Activated T-cell treated with anti-CD3 and anti-CD28 coated beads for 48 hours (primary cell): ENCODE data around the gene MIDN.

Source experiments
- DNase-seq: peaks from one replicate; pipeline ENCODE4 v3.0.0-alpha.2; 2020; ENCODE audit warnings: low read depth

Gene MIDN

DNA sequence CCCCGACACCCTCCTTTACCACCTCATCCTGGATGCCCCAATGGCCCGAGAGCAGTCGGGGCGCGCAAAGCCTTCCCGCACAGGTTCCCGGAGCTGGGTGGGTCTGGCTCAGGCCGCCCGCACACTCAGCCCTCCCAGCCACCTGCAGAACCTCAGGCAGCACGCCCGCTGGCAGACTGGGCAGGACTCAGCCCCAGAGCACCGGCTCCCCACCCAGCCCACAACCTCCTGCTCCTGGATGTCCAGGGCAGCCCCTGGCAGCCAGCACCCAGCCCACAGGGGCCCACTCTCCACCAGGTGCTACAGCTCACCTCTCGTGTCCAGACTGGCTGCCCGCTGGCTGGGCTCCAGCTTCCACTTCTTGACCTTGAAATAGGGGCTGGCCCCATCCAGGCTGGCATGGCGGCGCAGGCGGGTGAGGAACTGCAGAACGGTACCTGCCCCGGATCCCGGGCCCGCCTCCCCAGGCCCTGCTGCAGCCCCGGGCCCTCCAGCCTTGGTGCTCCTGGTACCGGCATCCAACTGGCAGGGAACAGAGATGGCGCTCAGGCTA is 15.2 kb upstream of the MIDN start:
- DNase-seq = no peak

DNA sequence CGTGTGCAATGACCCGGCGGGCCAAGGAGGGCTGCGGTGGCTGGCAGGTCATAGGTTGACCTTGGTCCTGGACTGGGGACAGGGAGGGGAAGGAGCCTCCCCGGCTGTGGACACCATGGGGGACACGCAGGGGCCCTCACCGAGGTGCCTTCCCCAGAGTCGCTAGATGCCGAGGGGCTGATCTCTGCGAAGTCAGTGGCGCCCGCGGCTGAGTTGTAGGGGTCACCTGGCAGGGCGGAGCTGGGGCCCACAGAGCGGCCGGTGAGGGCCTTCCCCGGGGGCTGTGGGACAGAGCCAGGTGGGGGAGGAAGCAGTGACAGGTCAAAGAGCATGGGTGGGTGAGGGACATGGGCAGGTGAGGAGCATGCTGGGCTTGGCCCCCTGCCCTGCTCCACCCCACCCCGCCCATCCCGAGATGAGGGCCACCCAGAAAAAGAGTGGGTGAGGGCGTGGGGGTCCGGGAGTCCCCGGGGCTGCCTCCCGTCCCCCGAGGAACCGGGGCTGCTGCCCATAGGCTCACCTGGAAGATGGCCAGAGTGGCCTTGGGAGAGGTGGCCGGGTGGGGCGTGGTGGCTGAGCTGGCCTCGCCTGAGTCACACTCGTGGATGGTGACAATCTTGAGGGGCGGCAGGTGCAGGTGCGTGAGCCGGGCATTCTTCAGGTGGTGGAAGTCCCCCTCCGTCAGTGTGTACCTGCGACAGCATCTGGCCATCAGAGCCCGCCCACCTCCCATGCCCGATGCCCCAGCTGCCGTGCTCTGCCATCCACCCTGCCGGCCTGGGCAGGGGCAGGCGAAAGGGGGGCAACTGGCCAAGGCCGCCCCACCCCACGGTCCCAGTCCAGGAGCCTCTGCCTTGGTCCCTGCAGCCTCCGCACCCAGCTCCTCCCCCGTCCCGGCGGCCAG is 14.1 kb upstream of the MIDN start:
- DNase-seq = no peak

DNA sequence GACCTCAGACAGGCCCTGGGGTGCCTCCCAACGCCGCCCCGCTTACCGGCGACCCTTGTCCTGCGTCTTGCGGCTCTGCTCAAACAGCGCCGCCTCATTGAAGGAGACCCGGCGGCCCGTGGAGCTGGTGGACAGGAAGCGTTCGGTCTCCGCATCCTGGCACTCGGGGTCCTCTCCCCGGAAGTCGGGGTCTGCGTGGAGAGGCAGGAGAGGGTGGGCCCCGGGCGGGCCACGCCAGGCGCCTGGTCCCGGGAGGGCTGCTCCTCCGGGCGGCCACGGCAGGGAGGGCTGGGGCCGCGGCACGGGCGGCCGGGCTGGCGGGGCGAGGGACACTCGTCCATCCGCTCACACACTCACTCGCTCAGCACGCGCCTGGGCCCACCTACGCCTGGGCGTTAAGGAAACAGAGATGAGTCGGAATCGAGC is 13.4 kb upstream of the MIDN start:
- DNase-seq = no peak

DNA sequence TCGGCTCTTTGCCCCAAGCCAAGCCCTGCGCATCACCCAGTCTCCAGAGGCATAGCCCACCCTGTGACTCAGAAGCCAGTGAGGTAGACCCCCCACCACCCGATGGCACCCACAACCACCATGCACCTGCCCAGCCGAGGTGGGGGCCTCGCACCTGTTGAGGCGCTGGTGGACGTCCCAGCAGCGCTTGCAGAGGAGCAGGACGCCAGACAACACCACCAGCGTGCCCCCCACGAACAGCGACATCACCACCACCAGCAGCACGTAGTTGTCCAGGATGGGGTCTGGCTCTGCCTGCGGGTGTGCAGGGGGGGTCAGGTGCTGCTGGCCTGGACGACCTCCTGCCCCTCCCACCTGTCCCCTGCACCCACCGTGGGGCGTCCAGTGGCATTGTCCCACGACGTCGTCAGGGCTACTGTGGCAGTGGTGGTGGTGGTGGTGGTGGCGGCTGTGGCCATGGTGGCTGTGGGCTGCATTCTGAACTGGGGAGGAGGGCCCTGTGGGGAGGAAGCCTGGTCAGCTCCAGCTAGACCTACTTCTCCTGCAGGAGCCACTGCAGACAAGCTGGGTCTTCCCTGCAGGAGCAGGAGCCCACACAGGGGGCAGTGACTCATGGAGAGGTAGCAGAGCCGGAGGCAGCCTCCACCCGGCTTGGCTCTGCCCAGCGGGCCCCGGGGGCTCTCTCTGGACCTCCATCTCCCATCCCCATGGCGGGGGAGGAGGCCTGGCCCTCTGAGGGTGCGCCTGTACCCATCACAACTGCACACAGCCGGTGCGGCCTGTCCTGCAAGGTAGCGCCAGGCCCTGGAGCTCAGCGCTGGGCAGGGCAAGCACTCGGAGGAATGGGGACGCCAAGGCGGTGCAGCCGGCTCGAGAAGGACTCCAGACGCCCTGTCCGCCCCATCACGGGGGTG is 12.5 kb upstream of the MIDN start:
- DNase-seq = no peak

GRCh38 chr19:1236576-1236975 is 11.8 kb upstream of the MIDN start:
- no peak for DNase-seq

GRCh38 chr19:1237027-1237659 is 11.2 kb upstream of the MIDN start:
- DNase-seq = no peak

- DNase-seq = no peak
Measured at GRCh38 chr19:1237754-1238368, 10.5 kb upstream of the MIDN start, which contains the start of gene CBARP. Gene CBARP (minus strand): TSS chr19:1238005. CDS start chr19:1236100, 1,905 bp downstream.

GRCh38 chr19:1238369-1239303 is 9.7 kb upstream of the MIDN start:
- DNase-seq = no peak

GRCh38 chr19:1239420-1239795 is 9.0 kb upstream of the MIDN start:
- no peak for DNase-seq

DNA sequence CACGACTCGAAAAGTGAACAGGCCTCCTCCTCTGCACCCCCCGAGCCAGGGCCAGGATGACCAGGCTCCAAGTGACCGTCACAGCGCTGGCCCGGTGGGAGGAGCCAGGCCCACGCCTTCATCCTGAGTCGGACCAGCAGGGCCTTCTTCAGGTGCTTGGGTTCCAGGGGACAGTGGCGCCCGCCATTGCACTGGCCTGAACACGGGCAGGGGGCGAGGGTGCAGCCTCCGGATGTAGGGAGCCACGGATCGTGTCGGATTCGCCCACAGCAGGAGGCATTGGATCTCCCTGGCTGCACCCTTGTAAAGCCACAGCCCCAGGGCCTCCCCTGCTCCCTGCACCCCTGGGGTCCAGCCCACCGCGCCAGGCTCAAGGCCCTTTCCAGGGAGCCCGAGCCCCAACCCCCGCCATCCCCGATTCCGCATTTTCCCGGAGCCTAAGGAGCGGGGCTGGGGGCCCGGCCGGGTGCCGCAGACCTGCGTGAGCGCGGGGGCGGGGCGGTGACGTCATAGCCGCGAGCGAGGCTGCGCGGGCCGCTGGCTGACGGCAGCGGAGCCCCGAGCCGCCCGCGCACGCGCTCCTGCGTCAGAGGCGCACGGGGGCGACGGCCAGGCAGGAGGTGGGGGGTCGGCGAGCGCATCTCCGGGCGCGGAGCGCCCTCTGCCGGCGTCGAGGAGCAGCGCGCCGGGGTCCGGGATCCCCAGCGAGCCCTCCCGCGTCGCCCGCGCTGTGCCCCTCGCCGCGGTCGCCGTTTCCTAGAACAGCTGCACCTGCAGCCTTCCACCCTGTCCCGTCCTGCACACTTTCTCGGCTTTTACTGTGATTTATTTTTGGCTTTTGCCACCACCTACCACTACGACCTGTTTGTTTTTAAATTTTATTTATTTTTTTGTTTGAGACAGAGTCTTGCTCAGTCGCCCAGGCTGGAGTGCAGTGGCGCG is 8.3 kb upstream of the MIDN start:
- peak; percentile 96 for DNase-seq

GRCh38 chr19:1240925-1241324 is 7.5 kb upstream of the MIDN start:
- no peak for DNase-seq

- DNase-seq = peak; percentile 93
Measured at GRCh38 chr19:1241417-1242095, 6.8 kb upstream of the MIDN start, which contains the start of gene ATP5F1D. Gene ATP5F1D (plus strand): TSS chr19:1241751. CDS start chr19:1241851, 100 bp downstream.

DNA sequence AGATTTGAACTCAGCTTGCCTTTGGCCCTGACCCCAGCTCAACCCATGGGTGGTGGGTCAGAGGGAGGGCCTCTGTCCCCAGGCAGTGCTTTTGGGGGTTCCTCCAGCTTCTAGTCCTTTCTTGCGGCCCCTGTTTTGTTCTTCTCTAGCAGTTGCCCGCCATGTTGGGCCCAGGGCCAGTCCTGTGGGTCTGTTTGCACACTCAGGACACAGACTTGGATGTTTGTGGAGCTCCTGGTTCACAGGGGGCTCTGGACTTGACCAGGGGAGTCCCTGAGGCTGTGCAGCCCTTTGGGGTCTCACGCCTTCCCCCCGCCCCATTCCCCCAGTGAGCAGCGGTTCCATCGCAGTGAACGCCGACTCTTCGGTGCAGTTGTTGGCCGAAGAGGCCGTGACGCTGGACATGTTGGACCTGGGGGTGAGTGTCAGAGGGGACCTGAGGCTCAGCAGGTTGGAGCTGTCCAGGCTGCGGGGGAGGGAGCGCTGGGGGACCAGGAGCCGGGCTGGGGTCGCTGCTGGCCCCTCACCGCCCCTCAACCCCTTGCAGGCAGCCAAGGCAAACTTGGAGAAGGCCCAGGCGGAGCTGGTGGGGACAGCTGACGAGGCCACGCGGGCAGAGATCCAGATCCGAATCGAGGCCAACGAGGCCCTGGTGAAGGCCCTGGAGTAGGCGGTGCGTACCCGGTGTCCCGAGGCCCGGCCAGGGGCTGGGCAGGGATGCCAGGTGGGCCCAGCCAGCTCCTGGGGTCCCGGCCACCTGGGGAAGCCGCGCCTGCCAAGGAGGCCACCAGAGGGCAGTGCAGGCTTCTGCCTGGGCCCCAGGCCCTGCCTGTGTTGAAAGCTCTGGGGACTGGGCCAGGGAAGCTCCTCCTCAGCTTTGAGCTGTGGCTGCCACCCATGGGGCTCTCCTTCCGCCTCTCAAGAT is 4.4 kb upstream of the MIDN start:
- peak; percentile 82 for DNase-seq

DNA sequence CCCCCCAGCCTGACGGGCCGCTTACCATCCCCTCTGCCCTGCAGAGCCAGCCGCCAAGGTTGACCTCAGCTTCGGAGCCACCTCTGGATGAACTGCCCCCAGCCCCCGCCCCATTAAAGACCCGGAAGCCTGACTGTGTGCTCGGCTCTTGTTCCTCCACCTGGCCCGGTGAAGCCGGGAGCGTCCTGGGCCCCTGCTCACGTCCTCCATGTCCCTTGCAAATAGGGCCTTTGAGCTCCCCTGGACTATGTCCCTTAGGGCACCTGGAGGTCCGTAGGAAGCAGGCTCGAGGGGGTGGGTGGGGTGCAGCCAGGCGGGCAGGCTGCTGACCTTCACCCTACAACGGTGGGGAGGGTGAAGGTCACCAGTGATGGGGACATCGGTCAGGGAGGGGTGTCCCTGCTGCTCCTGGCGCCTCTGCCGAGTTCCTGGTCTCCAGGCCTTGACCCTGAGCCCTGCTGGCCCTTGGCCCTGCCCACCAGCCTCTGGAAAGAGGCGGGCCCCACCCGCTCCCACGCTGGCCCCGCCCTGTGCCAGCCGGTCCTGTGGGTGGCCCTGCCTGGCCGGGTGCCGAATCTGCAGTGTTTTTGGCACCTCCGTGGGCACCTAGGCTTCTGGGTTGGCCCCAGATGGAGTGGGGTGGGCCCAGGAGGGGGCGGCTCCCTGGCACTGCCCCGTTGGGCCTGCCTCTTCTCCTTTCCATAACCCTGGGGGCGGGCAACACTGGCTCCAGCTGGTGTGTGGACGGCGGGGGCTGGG is 3.5 kb upstream of the MIDN start:
- DNase-seq = no peak

GRCh38 chr19:1245494-1246264 is 2.7 kb upstream of the MIDN start:
- no peak for DNase-seq
